ENCODE measurements around the gene AMDHD2. TPM values are rescaled to one million over a fixed set of nuclear protein-coding genes. Genes with fewer than 3 reads are reported as not detected.
A peak's percentile ranks its signal among the peaks of the same experiment; 100 is the strongest.
"Not testable (repeated sequence)": the region's sequence is repeated elsewhere in the genome, so short reads cannot be mapped to it uniquely, and the experiment has no call there.

The AMDHD2 gene
- total RNA-seq, 1 donor from 2014 or later: 61.0 TPM

DNA sequence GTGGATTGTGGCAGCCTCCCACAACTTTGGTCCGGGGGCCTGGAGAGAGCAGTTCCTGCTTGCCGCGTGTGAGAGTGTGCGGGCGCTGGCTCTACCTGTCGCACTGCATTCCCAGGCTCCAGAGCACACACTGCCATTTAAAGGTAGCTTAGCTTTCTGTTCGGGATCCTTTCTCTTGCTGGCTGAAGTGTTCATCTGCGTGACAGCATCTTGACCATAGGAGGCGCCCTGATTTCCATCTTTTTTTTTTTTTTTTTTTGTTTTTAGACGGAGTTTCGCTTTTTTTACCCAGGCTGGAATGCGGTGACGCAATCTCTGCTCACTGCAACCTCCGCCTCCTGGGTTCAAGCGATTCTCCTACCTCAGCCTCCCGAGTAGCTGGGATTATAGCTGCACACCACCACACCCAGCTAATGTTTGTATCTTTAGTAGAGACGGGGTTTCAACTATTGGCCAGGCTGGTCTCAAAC lies 31.3 kb downstream of the AMDHD2 start:
- not testable (repeated sequence) for H3K27ac Mint-ChIP-seq (ENCODE audit: unreplicated experiment); H3K4me3 Mint-ChIP-seq (ENCODE audit: unreplicated experiment); H3K4me1 Mint-ChIP-seq (ENCODE audit: low read depth, unreplicated experiment)

GRCh38 chr16:2554709-2555425 lies 34.7 kb downstream of the AMDHD2 start:
- not testable (repeated sequence) for DNase-seq; H3K4me3 Mint-ChIP-seq (ENCODE audit: unreplicated experiment); H3K4me1 Mint-ChIP-seq (ENCODE audit: low read depth, unreplicated experiment); H3K27ac Mint-ChIP-seq (ENCODE audit: unreplicated experiment); H3K9me3 Mint-ChIP-seq (ENCODE audit: unreplicated experiment); H3K27me3 Mint-ChIP-seq (ENCODE audit: unreplicated experiment); H3K36me3 Mint-ChIP-seq (ENCODE audit: unreplicated experiment)

More for the DNA sequence above, 31.3 kb downstream of the AMDHD2 start:
- not testable (repeated sequence) for H3K9me3 Mint-ChIP-seq (ENCODE audit: unreplicated experiment); H3K36me3 Mint-ChIP-seq (ENCODE audit: unreplicated experiment); H3K27me3 Mint-ChIP-seq (ENCODE audit: unreplicated experiment); DNase-seq

GRCh38 chr16:2557150-2557549 lies 37.0 kb downstream of the AMDHD2 start:
- H3K27ac Mint-ChIP-seq (ENCODE audit: unreplicated experiment); DNase-seq; H3K4me3 Mint-ChIP-seq (ENCODE audit: unreplicated experiment); H3K4me1 Mint-ChIP-seq (ENCODE audit: low read depth, unreplicated experiment); H3K36me3 Mint-ChIP-seq (ENCODE audit: unreplicated experiment); H3K27me3 Mint-ChIP-seq (ENCODE audit: unreplicated experiment); H3K9me3 Mint-ChIP-seq (ENCODE audit: unreplicated experiment): not testable (repeated sequence)

DNA sequence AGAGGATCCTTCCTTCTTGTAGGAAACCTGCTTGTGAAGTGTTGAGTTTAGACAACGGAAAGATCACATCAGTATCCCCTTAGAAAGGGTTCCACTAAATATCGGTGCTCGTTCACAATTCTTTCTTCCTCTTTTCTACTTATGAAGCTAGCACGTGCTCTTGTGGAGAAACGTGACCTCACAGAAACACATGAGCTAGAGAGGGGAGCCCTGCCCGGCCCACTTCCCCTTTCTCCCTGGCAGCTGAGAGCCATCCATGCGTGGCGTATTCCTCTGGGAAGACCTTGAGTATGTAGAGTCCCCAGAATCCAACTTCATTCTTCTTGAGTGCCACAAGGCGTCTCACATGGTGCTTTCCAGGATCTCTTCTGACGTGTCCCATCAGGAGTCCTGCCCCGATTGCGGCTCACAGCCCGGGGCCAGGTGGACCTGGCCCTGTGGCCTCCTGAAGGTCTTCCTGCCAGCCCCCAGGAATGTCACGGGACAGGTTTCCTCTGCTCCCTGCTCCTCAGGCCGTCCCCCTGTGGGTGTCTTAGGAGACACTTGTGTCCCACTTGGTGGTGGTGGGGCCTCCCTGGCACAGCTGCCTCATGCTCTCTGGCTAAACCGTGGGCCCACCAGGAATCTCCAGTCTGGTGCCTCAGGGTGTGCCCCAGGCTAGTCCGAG lies 40.1 kb downstream of the AMDHD2 start:
- H3K27ac Mint-ChIP-seq (ENCODE audit: unreplicated experiment); DNase-seq; H3K9me3 Mint-ChIP-seq (ENCODE audit: unreplicated experiment); H3K36me3 Mint-ChIP-seq (ENCODE audit: unreplicated experiment); H3K27me3 Mint-ChIP-seq (ENCODE audit: unreplicated experiment); H3K4me1 Mint-ChIP-seq (ENCODE audit: low read depth, unreplicated experiment); H3K4me3 Mint-ChIP-seq (ENCODE audit: unreplicated experiment): not testable (repeated sequence)

- not testable (repeated sequence) for H3K4me3 Mint-ChIP-seq (ENCODE audit: unreplicated experiment); H3K9me3 Mint-ChIP-seq (ENCODE audit: unreplicated experiment); H3K27me3 Mint-ChIP-seq (ENCODE audit: unreplicated experiment); H3K27ac Mint-ChIP-seq (ENCODE audit: unreplicated experiment); H3K4me1 Mint-ChIP-seq (ENCODE audit: low read depth, unreplicated experiment); H3K36me3 Mint-ChIP-seq (ENCODE audit: unreplicated experiment)
- DNase-seq: peak; percentile 85
- TF ChIP-seq, protein P1, sequence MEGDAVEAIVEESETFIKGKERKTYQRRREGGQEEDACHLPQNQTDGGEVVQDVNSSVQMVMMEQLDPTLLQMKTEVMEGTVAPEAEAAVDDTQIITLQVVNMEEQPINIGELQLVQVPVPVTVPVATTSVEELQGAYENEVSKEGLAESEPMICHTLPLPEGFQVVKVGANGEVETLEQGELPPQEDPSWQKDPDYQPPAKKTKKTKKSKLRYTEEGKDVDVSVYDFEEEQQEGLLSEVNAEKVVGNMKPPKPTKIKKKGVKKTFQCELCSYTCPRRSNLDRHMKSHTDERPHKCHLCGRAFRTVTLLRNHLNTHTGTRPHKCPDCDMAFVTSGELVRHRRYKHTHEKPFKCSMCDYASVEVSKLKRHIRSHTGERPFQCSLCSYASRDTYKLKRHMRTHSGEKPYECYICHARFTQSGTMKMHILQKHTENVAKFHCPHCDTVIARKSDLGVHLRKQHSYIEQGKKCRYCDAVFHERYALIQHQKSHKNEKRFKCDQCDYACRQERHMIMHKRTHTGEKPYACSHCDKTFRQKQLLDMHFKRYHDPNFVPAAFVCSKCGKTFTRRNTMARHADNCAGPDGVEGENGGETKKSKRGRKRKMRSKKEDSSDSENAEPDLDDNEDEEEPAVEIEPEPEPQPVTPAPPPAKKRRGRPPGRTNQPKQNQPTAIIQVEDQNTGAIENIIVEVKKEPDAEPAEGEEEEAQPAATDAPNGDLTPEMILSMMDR (IDR thresholded peaks at IDR 0.05; ENCODE audit: partially characterized antibody, unreplicated experiment): peak; percentile 22
These were observed 40.6 kb downstream of the AMDHD2 start for GRCh38 chr16:2560798-2561133.

- H3K4me1 Mint-ChIP-seq (ENCODE audit: low read depth, unreplicated experiment); H3K4me3 Mint-ChIP-seq (ENCODE audit: unreplicated experiment); H3K36me3 Mint-ChIP-seq (ENCODE audit: unreplicated experiment); DNase-seq; H3K27ac Mint-ChIP-seq (ENCODE audit: unreplicated experiment); H3K9me3 Mint-ChIP-seq (ENCODE audit: unreplicated experiment); H3K27me3 Mint-ChIP-seq (ENCODE audit: unreplicated experiment): not testable (repeated sequence)
These were observed 47.3 kb downstream of the AMDHD2 start for GRCh38 chr16:2567506-2567905.

DNA sequence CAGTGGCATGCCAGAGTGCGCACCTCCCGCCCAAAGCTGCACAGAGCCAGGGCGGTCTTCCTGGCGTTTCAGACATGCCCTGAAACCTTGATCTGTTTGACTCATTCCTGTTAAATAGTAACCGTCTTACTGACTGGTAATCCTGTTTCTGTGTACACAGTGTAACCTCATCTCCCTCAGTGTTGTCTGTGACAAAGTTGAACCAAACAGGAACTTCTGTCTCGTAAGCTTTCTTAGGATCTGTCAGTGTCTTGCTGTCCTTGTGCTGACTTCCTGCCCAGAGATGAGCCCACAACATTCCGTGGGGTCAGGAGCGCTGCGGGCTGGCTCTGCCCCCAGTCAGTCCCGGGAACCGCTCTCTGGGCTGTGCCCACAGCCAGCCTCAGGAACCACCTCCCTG lies 48.4 kb downstream of the AMDHD2 start:
- H3K36me3 Mint-ChIP-seq (ENCODE audit: unreplicated experiment); DNase-seq; H3K27ac Mint-ChIP-seq (ENCODE audit: unreplicated experiment); H3K9me3 Mint-ChIP-seq (ENCODE audit: unreplicated experiment); H3K4me3 Mint-ChIP-seq (ENCODE audit: unreplicated experiment); H3K27me3 Mint-ChIP-seq (ENCODE audit: unreplicated experiment); H3K4me1 Mint-ChIP-seq (ENCODE audit: low read depth, unreplicated experiment): not testable (repeated sequence)

DNA sequence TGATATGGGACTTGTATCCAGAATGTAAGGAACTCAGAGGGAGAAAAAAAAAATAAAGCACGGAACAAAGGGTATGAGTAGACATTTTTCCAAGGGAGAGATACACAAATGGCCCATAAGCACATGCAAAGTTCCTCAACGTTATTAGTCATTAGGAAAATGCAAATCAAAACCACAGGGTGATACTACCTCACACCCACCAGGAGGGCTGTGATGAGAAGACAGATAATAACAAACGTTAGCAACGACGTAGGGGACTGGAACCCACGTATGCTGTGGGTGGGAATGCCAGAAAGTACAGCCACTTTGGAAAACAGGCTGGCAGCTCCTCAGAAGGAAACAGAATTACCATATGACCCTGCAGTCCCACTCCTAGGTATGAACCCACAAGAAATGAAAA lies 52.5 kb downstream of the AMDHD2 start:
- not testable (repeated sequence) for H3K36me3 Mint-ChIP-seq (ENCODE audit: unreplicated experiment); H3K4me3 Mint-ChIP-seq (ENCODE audit: unreplicated experiment); H3K4me1 Mint-ChIP-seq (ENCODE audit: low read depth, unreplicated experiment); DNase-seq; H3K27ac Mint-ChIP-seq (ENCODE audit: unreplicated experiment); H3K27me3 Mint-ChIP-seq (ENCODE audit: unreplicated experiment); H3K9me3 Mint-ChIP-seq (ENCODE audit: unreplicated experiment)

GRCh38 chr16:2575839-2576238 lies 55.7 kb downstream of the AMDHD2 start:
- H3K9me3 Mint-ChIP-seq (ENCODE audit: unreplicated experiment); H3K4me3 Mint-ChIP-seq (ENCODE audit: unreplicated experiment); DNase-seq; H3K4me1 Mint-ChIP-seq (ENCODE audit: low read depth, unreplicated experiment); H3K27ac Mint-ChIP-seq (ENCODE audit: unreplicated experiment); H3K27me3 Mint-ChIP-seq (ENCODE audit: unreplicated experiment); H3K36me3 Mint-ChIP-seq (ENCODE audit: unreplicated experiment): not testable (repeated sequence)

DNA sequence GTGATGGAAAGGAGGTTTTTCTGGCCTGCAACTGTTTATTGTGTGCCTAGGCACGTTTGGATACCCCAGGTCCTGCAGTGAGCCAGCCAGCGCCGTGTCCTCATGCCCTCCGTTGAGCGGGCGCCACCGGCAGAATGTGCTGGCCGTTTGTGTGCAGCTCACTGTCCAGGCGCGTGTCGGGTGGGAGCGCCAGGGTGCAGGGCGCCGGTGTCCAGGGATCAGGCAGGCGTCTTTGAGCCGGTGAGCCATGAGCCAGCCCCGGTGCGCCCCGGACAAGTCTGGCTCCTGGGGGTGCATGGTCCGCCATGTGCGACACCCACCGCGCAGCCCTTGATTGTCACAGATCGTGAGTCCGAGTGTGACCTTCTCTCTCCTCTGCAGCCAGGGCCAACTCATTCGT lies 56.9 kb downstream of the AMDHD2 start:
- H3K9me3 Mint-ChIP-seq (ENCODE audit: unreplicated experiment); H3K27me3 Mint-ChIP-seq (ENCODE audit: unreplicated experiment); DNase-seq; H3K4me3 Mint-ChIP-seq (ENCODE audit: unreplicated experiment); H3K36me3 Mint-ChIP-seq (ENCODE audit: unreplicated experiment); H3K4me1 Mint-ChIP-seq (ENCODE audit: low read depth, unreplicated experiment); H3K27ac Mint-ChIP-seq (ENCODE audit: unreplicated experiment): not testable (repeated sequence)

DNA sequence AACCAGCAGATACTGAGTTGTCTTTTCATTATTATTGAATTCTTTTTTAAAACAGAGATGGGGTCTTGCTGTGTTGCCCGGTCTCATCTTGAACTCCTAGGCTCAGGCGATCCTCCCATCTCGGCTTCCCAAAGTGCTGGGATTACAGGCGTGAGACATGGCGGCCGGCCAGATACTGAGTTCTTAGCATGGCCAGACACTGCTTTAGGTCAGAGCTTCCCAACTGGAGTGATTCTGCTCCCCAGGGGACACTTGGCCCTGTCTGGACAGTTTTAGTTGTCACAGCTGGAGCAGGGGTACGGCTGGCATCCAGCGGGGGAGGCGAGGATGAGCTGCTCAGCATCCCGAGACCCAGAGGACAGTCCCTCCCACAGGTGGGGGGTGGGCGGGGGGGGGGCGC lies 58.7 kb downstream of the AMDHD2 start:
- H3K4me3 Mint-ChIP-seq (ENCODE audit: unreplicated experiment); DNase-seq; H3K9me3 Mint-ChIP-seq (ENCODE audit: unreplicated experiment); H3K27me3 Mint-ChIP-seq (ENCODE audit: unreplicated experiment); H3K4me1 Mint-ChIP-seq (ENCODE audit: low read depth, unreplicated experiment); H3K27ac Mint-ChIP-seq (ENCODE audit: unreplicated experiment); H3K36me3 Mint-ChIP-seq (ENCODE audit: unreplicated experiment): not testable (repeated sequence)

All from glutamatergic neuron (in vitro differentiated cells).